GM10266 (cell line): ENCODE measurements around the gene COL20A1.

Experiments
- DNase-seq: peaks from one replicate; pipeline ENCODE4 v3.0.0; 2012; ENCODE audit errors: extremely low spot score
- CTCF ChIP-seq: IDR thresholded peaks from 2 replicates; pipeline ENCODE4 v1.5.1; 2012; ENCODE audit warnings: mild to moderate bottlenecking, low read depth; ENCODE audit not compliant: control insufficient read depth, insufficient read depth; ENCODE audit errors: missing control alignments

COL20A1 gene

GRCh38 chr20:63344616-63345327, 51.8 kb downstream of the COL20A1 start:
- no peak for TF ChIP-seq CTCF
- DNase-seq, result no peak

GRCh38 chr20:63345328-63346100, 52.5 kb downstream of the COL20A1 start:
- no peak for TF ChIP-seq CTCF
- no peak for DNase-seq

GRCh38 chr20:63346131-63347080, 53.4 kb downstream of the COL20A1 start:
- DNase-seq, result no peak
- no peak for TF ChIP-seq CTCF

GRCh38 chr20:63347081-63347741, 54.2 kb downstream of the COL20A1 start:
- no peak for DNase-seq
- TF ChIP-seq CTCF, result no peak

- TF ChIP-seq CTCF, result no peak
These were observed 55.2 kb downstream of the COL20A1 start for GRCh38 chr20:63347950-63348827.

GRCh38 chr20:63348828-63349515, 56.0 kb downstream of the COL20A1 start:
- no peak for TF ChIP-seq CTCF
- no peak for DNase-seq

More at GRCh38 chr20:63347950-63348827, 55.2 kb downstream of the COL20A1 start:
- DNase-seq, result no peak
